Loucy (cell line): ENCODE data around the gene UBXN6.

Experiments
- H2AFZ ChIP-seq: fragments of 200-600 bp; sonication (generic); 2 replicates; pipeline ENCODE4 v1.6.0; 2016; ENCODE audit warnings: antibody characterized with exemption, mild to moderate bottlenecking, low read length, moderate library complexity
- H3F3A ChIP-seq: fragments of 200-600 bp; 2 replicates; pipeline ENCODE4 v1.6.0; 2016; ENCODE audit warnings: antibody characterized with exemption, low read depth, mild to moderate bottlenecking
- H3K27me3 ChIP-seq: fragments of 200-600 bp; sonication (generic); 2 replicates; pipeline ENCODE4 v1.6.1; 2014; ENCODE audit warnings: low read length, mild to moderate bottlenecking; ENCODE audit not compliant: insufficient read depth, poor library complexity, severe bottlenecking
- H3K36me3 ChIP-seq: fragments of 200-600 bp; sonication (generic); 2 replicates; pipeline ENCODE4 v1.6.1; 2016; ENCODE audit warnings: low read length; ENCODE audit not compliant: insufficient read depth
- H3K4me1 ChIP-seq: fragments of 200-600 bp; sonication (generic); 2 replicates; pipeline ENCODE4 v1.5.1; 2014; ENCODE audit warnings: low read length, mild to moderate bottlenecking; ENCODE audit not compliant: insufficient read depth, poor library complexity, severe bottlenecking
- H3K4me2 ChIP-seq: fragments of 200-600 bp; sonication (generic); 2 replicates; pipeline ENCODE4 v1.6.0; 2014; ENCODE audit warnings: antibody characterized with exemption, low read length, low read depth, mild to moderate bottlenecking; ENCODE audit not compliant: poor library complexity, severe bottlenecking
- H3K4me3 ChIP-seq: fragments of 200-600 bp; sonication (generic); 2 replicates; pipeline ENCODE4 v1.5.1; 2014; ENCODE audit warnings: low read length, mild to moderate bottlenecking, mixed read lengths; ENCODE audit not compliant: poor library complexity, severe bottlenecking
- H3K79me2 ChIP-seq: fragments of 200-600 bp; sonication (generic); 2 replicates; pipeline ENCODE4 v1.6.1; 2014; ENCODE audit warnings: low read length; ENCODE audit not compliant: insufficient read depth
- H3K9ac ChIP-seq: fragments of 200-600 bp; sonication (generic); 2 replicates; pipeline ENCODE4 v1.6.0; 2014; ENCODE audit warnings: mild to moderate bottlenecking, low read depth, low read length, moderate library complexity; ENCODE audit not compliant: poor library complexity, severe bottlenecking
- H3K9me2 ChIP-seq: fragments of 200-600 bp; sonication (generic); replicated peaks from 2 replicates; pipeline ENCODE4 v1.6.1; 2016; ENCODE audit warnings: low read depth, low read length, mixed read lengths
- H3K9me3 ChIP-seq: fragments of 200-600 bp; sonication (generic); 2 replicates; pipeline ENCODE4 v1.6.1; 2014; ENCODE audit warnings: mild to moderate bottlenecking, antibody characterized with exemption, low read length, low read depth; ENCODE audit not compliant: insufficient read depth
- H4K20me1 ChIP-seq: fragments of 200-600 bp; sonication (generic); 2 replicates; pipeline ENCODE4 v1.6.0; 2014; ENCODE audit warnings: antibody characterized with exemption, low read length, mild to moderate bottlenecking; ENCODE audit not compliant: insufficient read depth, poor library complexity, severe bottlenecking
- CTCF ChIP-seq: fragments of 200-600 bp; sonication (generic); conservative IDR thresholded peaks from 2 replicates; pipeline ENCODE4 v1.5.1; 2014; ENCODE audit warnings: mild to moderate bottlenecking, antibody characterized with exemption, low read length
- EZH2phosphoT487 ChIP-seq: fragments of 200-600 bp; IDR thresholded peaks from 2 replicates; pipeline ENCODE4 v1.6.1; 2018; ENCODE audit warnings: antibody characterized with exemption, mild to moderate bottlenecking, moderate library complexity, borderline replicate concordance

Gene UBXN6

GRCh38 chr19:4483385-4483784 is 25.8 kb upstream of the UBXN6 start:
- H3K9me2 ChIP-seq, result no peaks in the 10 kb centered on the region
- no peak overlapping the region for H3K4me2 ChIP-seq
- H3K4me1 ChIP-seq, result no peaks in the 10 kb centered on the region
- H3K9me3 ChIP-seq, result no peaks in the 10 kb centered on the region
- H2AFZ ChIP-seq, result no peak overlapping the region
- no peaks in the 10 kb centered on the region for H3F3A ChIP-seq
- no peaks in the 10 kb centered on the region for H3K27me3 ChIP-seq
- H3K9ac ChIP-seq, result no peak overlapping the region
- H4K20me1 ChIP-seq, result no peaks in the 10 kb centered on the region
- H3K79me2 ChIP-seq, result no peaks in the 10 kb centered on the region
- no peak overlapping the region for H3K4me3 ChIP-seq
- H3K36me3 ChIP-seq, result peaks cover 3% of the 10 kb centered on the region; the same call in 1 of the 2 replicates
- no peak for TF ChIP-seq CTCF
- TF ChIP-seq EZH2phosphoT487, result no peak

GRCh38 chr19:4482721-4483364 is 25.2 kb upstream of the UBXN6 start:
- no peak for TF ChIP-seq CTCF
- no peak for TF ChIP-seq EZH2phosphoT487
- Histone ChIP-seq H3K9me2 (no peaks in the 10 kb centered on the region), H3F3A (no peaks in the 10 kb centered on the region), H3K4me3 (no peak overlapping the region), H3K9me3 (no peaks in the 10 kb centered on the region), H3K79me2 (no peaks in the 10 kb centered on the region), H4K20me1 (no peaks in the 10 kb centered on the region), H3K4me2 (no peak overlapping the region), H3K36me3 (peaks cover 3% of the 10 kb centered on the region; the same call in 1 of the 2 replicates), H3K27me3 (no peaks in the 10 kb centered on the region), H2AFZ (no peak overlapping the region), H3K4me1 (no peaks in the 10 kb centered on the region), H3K9ac (no peak overlapping the region)

DNA sequence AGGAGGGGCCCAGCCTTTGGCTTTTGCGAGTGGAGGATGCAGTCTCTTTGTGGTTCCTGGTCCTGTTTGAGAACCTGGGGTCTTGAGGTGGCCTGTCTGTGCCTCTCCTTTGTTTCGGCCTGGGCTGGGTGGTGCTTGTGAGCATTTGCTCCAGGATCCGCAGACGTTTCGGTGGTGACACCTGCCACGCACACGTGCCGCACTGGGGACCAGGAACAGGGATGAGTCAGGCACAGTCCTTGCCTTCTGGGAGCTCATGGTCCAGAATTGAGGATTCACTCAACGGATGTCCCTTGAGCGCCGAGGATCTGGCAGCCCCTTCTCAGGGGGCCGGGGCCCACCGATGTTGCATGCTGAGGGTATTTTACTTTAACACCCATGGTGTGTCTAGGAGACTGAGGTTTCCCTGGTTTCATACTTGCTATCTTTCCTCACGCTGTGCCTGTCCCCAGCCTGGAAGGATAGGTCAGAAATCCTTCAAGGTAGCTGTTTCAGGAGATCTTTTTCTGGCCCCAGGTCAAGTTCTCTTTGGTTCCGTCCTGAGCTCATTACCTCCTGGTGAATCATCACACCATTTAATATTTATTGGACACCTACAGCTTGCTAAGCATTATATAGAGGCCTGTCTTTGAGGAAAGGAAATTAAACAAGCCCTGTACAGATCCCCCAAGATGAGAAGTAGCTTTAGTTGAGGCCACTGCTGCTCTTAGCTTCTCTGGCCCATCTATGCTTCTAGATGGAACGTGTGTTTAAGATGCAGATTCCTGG is 19.6 kb upstream of the UBXN6 start:
- H3K79me2 ChIP-seq, result peaks cover 40% of the 10 kb centered on the region

More for the DNA sequence above, 19.6 kb upstream of the UBXN6 start:
- Histone ChIP-seq H3K36me3 (peaks cover 16% of the 10 kb centered on the region; the same call in 1 of the 2 replicates), H3K4me2 (no peak overlapping the region), H3K9ac (no peak overlapping the region), H3K4me3 (no peak overlapping the region), H3K9me3 (no peaks in the 10 kb centered on the region), H3K9me2 (no peaks in the 10 kb centered on the region), H4K20me1 (peaks cover 33% of the 10 kb centered on the region), H3K4me1 (peaks cover 11% of the 10 kb centered on the region), H3K27me3 (no peaks in the 10 kb centered on the region), H2AFZ (no peak overlapping the region), H3F3A (no peaks in the 10 kb centered on the region)
- TF ChIP-seq CTCF, result no peak
- no peak for TF ChIP-seq EZH2phosphoT487
